DOHH2 (cell line): ENCODE data around the gene NOSIP.

Source experiments
- H3F3A ChIP-seq: fragments of 200-600 bp; sonication (generic), shearing (Covaris generic); 2 replicates; pipeline ENCODE4 v1.6.0; 2016; ENCODE audit warnings: antibody characterized with exemption, mild to moderate bottlenecking; ENCODE audit not compliant: control insufficient read depth, insufficient read depth
- H3K27ac ChIP-seq: fragments of 200-600 bp; sonication (generic); 2 replicates; pipeline ENCODE4 v1.5.1; 2014; ENCODE audit warnings: low read depth, mild to moderate bottlenecking, low read length, moderate library complexity
- H3K27me3 ChIP-seq: fragments of 200-600 bp; sonication (generic); 2 replicates; pipeline ENCODE4 v1.6.1; 2014; ENCODE audit warnings: mild to moderate bottlenecking, low read length, mixed read lengths; ENCODE audit not compliant: control insufficient read depth
- H3K36me3 ChIP-seq: fragments of 200-600 bp; sonication (generic); 2 replicates; pipeline ENCODE4 v1.6.1; 2014; ENCODE audit warnings: mild to moderate bottlenecking, low read length, moderate library complexity, mixed read lengths; ENCODE audit not compliant: control insufficient read depth
- H3K4me1 ChIP-seq: fragments of 200-600 bp; sonication (generic); 2 replicates; pipeline ENCODE4 v1.6.1; 2014; ENCODE audit warnings: mild to moderate bottlenecking, low read length, mixed read lengths; ENCODE audit not compliant: control insufficient read depth
- H3K4me2 ChIP-seq: fragments of 200-600 bp; sonication (generic); 2 replicates; pipeline ENCODE4 v1.6.0; 2014; ENCODE audit warnings: mild to moderate bottlenecking, low read length, moderate library complexity
- H3K4me3 ChIP-seq: fragments of 200-600 bp; sonication (generic); 2 replicates; pipeline ENCODE4 v1.5.1; 2014; ENCODE audit warnings: mild to moderate bottlenecking, low read length, mixed read lengths
- H3K79me2 ChIP-seq: fragments of 200-600 bp; sonication (generic); 2 replicates; pipeline ENCODE4 v1.6.1; 2014; ENCODE audit warnings: mild to moderate bottlenecking, low read length, mixed read lengths; ENCODE audit not compliant: control insufficient read depth
- H3K9me2 ChIP-seq: fragments of 200-600 bp; sonication (generic); replicated peaks from 2 replicates; pipeline ENCODE4 v1.6.1; 2014; ENCODE audit warnings: mild to moderate bottlenecking, low read length, mixed read lengths; ENCODE audit not compliant: control insufficient read depth
- H3K9me3 ChIP-seq: fragments of 200-600 bp; sonication (generic); 2 replicates; pipeline ENCODE4 v1.6.1; 2014; ENCODE audit warnings: antibody characterized with exemption, low read length, mixed read lengths; ENCODE audit not compliant: control insufficient read depth, insufficient read depth
- H4K20me1 ChIP-seq: fragments of 200-600 bp; sonication (generic); 2 replicates; pipeline ENCODE4 v1.6.0; 2014; ENCODE audit warnings: low read depth, mild to moderate bottlenecking, antibody characterized with exemption, low read length, moderate library complexity; ENCODE audit not compliant: control insufficient read depth, insufficient read depth
- EZH2phosphoT487 ChIP-seq: fragments of 200-600 bp; sonication (generic); IDR thresholded peaks from 2 replicates; pipeline ENCODE4 v1.6.1; 2017; ENCODE audit warnings: borderline replicate concordance, mild to moderate bottlenecking, antibody characterized with exemption, low read length, moderate library complexity, mixed read lengths
- TF ChIP-seq, protein P1 (sequence below): fragments of 200-600 bp; sonication (generic); IDR thresholded peaks from one replicate; pipeline ENCODE4 v1.5.1; 2014; ENCODE audit warnings: antibody characterized with exemption, mild to moderate bottlenecking, low read depth, low read length; ENCODE audit not compliant: poor library complexity, severe bottlenecking

Gene NOSIP

DNA sequence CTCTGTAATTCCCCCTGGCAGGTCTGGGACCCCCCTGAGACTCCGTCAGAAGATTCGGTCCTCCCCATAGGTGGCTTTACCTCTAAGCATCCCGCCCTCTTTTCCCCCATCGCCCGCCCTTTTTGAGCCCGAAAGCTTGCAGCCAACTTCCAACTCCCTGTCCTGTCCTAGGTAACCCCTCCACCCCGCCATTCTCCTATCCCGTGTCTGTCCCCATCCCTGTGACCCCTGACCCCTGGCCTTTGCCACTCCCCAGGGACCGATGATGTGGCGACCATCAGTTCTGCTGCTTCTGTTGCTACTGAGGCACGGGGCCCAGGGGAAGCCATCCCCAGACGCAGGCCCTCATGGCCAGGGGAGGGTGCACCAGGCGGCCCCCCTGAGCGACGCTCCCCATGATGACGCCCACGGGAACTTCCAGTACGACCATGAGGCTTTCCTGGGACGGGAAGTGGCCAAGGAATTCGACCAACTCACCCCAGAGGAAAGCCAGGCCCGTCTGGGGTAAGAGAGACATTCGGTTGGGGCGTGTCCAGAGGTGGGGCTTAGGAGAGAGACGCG, 52.1 kb downstream of the NOSIP start:
- H3K4me2 ChIP-seq, result no peak overlapping the region
- no peak overlapping the region for H3K4me3 ChIP-seq
- no peak overlapping the region for H3K27ac ChIP-seq
- no peaks in the 10 kb centered on the region for H4K20me1 ChIP-seq
- H3K4me1 ChIP-seq, result peaks cover 5% of the 10 kb centered on the region
- H3F3A ChIP-seq, result no peaks in the 10 kb centered on the region
- no peaks in the 10 kb centered on the region for H3K9me2 ChIP-seq
- H3K79me2 ChIP-seq, result no peaks in the 10 kb centered on the region
- H3K27me3 ChIP-seq, result peaks cover 4% of the 10 kb centered on the region; the same call in 1 of the 2 replicates
- TF ChIP-seq EZH2phosphoT487, result no peak
- TF ChIP-seq, protein P1, sequence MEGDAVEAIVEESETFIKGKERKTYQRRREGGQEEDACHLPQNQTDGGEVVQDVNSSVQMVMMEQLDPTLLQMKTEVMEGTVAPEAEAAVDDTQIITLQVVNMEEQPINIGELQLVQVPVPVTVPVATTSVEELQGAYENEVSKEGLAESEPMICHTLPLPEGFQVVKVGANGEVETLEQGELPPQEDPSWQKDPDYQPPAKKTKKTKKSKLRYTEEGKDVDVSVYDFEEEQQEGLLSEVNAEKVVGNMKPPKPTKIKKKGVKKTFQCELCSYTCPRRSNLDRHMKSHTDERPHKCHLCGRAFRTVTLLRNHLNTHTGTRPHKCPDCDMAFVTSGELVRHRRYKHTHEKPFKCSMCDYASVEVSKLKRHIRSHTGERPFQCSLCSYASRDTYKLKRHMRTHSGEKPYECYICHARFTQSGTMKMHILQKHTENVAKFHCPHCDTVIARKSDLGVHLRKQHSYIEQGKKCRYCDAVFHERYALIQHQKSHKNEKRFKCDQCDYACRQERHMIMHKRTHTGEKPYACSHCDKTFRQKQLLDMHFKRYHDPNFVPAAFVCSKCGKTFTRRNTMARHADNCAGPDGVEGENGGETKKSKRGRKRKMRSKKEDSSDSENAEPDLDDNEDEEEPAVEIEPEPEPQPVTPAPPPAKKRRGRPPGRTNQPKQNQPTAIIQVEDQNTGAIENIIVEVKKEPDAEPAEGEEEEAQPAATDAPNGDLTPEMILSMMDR, result no peak
- H3K9me3 ChIP-seq, result no peaks in the 10 kb centered on the region
- no peaks in the 10 kb centered on the region for H3K36me3 ChIP-seq

DNA sequence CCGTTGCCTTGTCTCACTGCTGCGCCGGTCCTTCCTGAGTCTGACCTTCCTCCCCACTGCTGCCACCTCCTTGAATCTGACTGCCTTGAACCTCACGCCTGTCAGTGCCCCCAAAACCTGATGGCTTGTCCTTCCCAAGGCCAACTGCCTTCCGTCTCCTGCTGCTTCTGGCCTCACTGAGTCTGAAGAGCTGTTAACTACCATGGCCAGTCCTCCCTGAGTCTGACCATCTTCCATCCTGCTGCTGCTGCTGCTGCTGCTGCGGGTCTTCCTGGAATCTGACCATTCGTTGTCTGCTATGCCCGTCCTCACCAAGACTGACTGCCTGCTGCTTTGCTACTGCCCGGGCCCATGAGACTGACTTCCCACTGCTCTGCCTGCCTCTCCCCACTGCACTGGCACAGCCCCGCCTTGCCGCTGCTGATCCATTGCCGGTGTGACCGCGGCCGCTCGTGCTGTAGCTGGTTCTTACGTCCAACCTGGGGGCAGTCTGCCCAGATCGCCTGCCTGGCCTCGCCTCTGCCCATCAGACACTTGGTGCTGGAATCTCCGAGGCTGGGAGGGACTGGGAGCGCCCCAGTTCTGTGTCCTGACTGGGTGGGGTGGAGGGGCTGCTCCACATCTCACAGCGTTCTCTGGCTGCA, 55.4 kb downstream of the NOSIP start:
- Histone ChIP-seq H3K9me3 (no peaks in the 10 kb centered on the region), H3F3A (no peaks in the 10 kb centered on the region), H3K79me2 (no peaks in the 10 kb centered on the region), H3K9me2 (no peaks in the 10 kb centered on the region), H3K4me1 (no peaks in the 10 kb centered on the region), H3K27ac (no peak overlapping the region), H3K36me3 (no peaks in the 10 kb centered on the region), H3K4me2 (no peak overlapping the region), H4K20me1 (no peaks in the 10 kb centered on the region), H3K4me3 (no peak overlapping the region), H3K27me3 (no peaks in the 10 kb centered on the region)
- TF ChIP-seq, protein P1, result no peak
- TF ChIP-seq EZH2phosphoT487, result no peak

DNA sequence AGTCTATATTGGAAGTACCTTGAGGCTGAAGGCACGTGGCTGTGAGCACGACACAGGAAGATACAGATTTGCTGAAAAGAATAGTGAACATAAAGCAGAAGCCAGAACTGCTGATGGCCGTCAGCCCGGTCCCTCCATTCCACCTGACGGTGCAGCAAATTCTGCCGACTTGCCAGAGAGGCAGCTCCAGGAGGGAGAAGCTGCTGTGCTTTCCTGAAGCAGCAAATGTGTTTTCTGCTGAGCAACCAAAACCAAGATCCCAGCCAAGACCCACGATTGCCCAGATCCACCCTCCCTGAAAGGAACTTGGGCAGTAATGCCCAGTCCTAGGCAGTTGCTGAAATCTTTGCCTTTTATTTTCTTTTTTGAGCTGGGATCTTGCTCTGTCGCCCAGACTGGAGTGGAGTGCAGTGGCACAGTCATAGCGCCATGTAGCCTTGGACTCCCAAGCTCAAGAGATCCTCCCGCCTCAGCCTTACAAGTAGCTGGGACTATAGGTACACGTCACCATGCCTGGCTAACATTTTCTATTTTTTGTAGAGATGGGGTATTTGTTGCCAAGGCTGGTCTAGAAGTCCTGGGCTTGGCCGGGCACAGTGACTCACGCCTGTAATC, 59.5 kb downstream of the NOSIP start:
- H3K4me3 ChIP-seq, result no peak overlapping the region
- H3K27ac ChIP-seq, result no peak overlapping the region
- peaks cover 1% of the 10 kb centered on the region; the same call in 1 of the 2 replicates for H3K4me1 ChIP-seq
- H3K4me2 ChIP-seq, result no peak overlapping the region
- TF ChIP-seq, protein P1, result no peak
- TF ChIP-seq EZH2phosphoT487, result no peak
- H3K36me3 ChIP-seq, result no peaks in the 10 kb centered on the region
- no peaks in the 10 kb centered on the region for H3K79me2 ChIP-seq
- no peaks in the 10 kb centered on the region for H4K20me1 ChIP-seq
- H3F3A ChIP-seq, result peaks cover 3% of the 10 kb centered on the region
- H3K9me2 ChIP-seq, result no peaks in the 10 kb centered on the region
- no peaks in the 10 kb centered on the region for H3K27me3 ChIP-seq
- no peaks in the 10 kb centered on the region for H3K9me3 ChIP-seq
